Gastrocnemius medialis (tissue), 4 donors: ENCODE measurements around the gene DTNBP1. TPM values are rescaled to one million over a fixed set of nuclear protein-coding genes. Genes with fewer than 3 reads are reported as not detected.

ENCODE experiments used
- ATAC-seq, 2 donors: fragments of 150-250 bp; one replicate each; pipeline ENCODE4 v1.9.1; 2016
- DNase-seq, 2 donors: peaks; one replicate each; pipeline ENCODE4 v3.0.0-alpha.2; 2019
- H3K27ac ChIP-seq, 4 donors: fragments of 200-600 bp; sonication (generic); 1 replicate in 1 of 4; 2 replicates in 3 of 4; pipeline ENCODE4 v1.5.1; 2016 to 2018; ENCODE audit warnings: mild to moderate bottlenecking in 2 of 4, moderate library complexity in 1 of 4
- H3K27me3 ChIP-seq, 3 donors: fragments of 200-600 bp; sonication (generic) in 2 of 3; 1 replicate in 1 of 3; 2 replicates in 2 of 3; pipeline versions ENCODE4 v1.5.1 to v1.6.0; 2016 to 2019; ENCODE audit warnings: mild to moderate bottlenecking in 1 of 3, moderate library complexity in 1 of 3
- H3K36me3 ChIP-seq, 2 donors: fragments of 200-600 bp; sonication (generic) in 1 of 2; one replicate each; pipeline ENCODE4 v1.5.1; 2017 to 2018
- H3K4me1 ChIP-seq, 2 donors: fragments of 200-600 bp; sonication (generic) in 1 of 2; one replicate each; pipeline ENCODE4 v1.5.1; 2016 to 2017; ENCODE audit warnings: mild to moderate bottlenecking in 2 of 2
- H3K4me3 ChIP-seq, 4 donors: fragments of 200-600 bp; sonication (generic) in 3 of 4; 1 replicate in 1 of 4; 2 replicates in 3 of 4; pipeline ENCODE4 v1.5.1; 2016 to 2019; ENCODE audit warnings: mild to moderate bottlenecking in 2 of 4
- H3K9me3 ChIP-seq, 3 donors: fragments of 200-600 bp; sonication (generic) in 2 of 3; 1 replicate in 1 of 3; 2 replicates in 2 of 3; pipeline ENCODE4 v1.5.1; 2016 to 2019
- CTCF ChIP-seq, 5 experiments: fragments of 450-650 bp in 3 of 5; fragments of 200-600 bp in 2 of 5; sonication (generic) in 2 of 5; IDR thresholded peaks in 4 of 5; conservative IDR thresholded peaks in 1 of 5; 1 replicate in 4 of 5; 2 replicates in 1 of 5; pipeline ENCODE4 v1.5.1; 2016 to 2019; ENCODE audit warnings: antibody characterized with exemption in 5 of 5, mild to moderate bottlenecking in 3 of 5, moderate library complexity in 3 of 5
- POLR2A ChIP-seq, 2 donors: fragments of 450-650 bp; IDR thresholded peaks; one replicate each; pipeline ENCODE4 v1.6.1; 2017; ENCODE audit warnings: antibody characterized with exemption in 2 of 2, mild to moderate bottlenecking in 2 of 2, moderate library complexity in 2 of 2
- in situ Hi-C, 4 donors: fragments of 200-750 bp; cut with MboI; loops; one replicate each; pipeline versions ENCODE4 v1.15.0 to v1.8.0; 2017; ENCODE audit warnings: low sequenced_read_pairs in 4 of 4
- intact Hi-C: fragments of 100-400 bp; cut with DNase I; formaldehyde crosslinking; loops from one replicate; pipeline ENCODE4 v1.15.1; 2023; ENCODE audit warnings: low total_unique reads
- total RNA-seq, 4 donors: library from RNA; depleted of rRNA; stranded (reverse); fragments of >200 nt; gene quantifications; one replicate each; pipeline versions ENCODE4 v1.1.0 to v1.2.3, GENCODE V29; 2016

The DTNBP1 gene
- total RNA-seq, 4 donors from 2014 or later, result 5.2 to 33.5 (median 12.5) TPM

DNA sequence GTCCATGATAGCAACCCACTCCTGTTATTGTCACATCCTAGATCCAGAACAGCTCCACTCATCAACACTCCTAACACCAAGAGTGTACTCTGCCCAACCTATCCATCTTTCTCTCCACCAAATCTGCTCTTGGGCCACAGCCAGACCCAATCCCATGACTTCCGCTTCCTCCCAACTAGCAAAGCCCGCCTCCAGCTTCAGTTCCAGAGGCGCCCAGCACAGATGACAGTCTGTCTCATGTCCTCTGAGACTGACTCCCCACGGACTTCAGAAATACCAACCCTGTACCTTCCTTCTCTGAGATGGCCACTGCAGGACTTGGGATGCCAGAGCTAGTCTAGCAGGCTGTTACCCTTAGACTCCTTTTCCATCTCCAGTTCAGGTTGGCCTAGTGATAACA lies 48.6 kb downstream of the DTNBP1 start:
- H3K27ac ChIP-seq, result no peak overlapping the region
- in situ Hi-C loops (loop anchor here in 3 of 4 donors (25.0 kb wide), 3 partner anchors 102 to 1402 kb away; no protein-coding TSS in a partner anchor), intact Hi-C loops (no loop called here)
- no peaks in the 10 kb centered on the region for H3K27me3 ChIP-seq
- H3K36me3 ChIP-seq, result peaks cover 0 to 12% of the 10 kb centered on the region in 2 donors
- peaks cover 8% of the 10 kb centered on the region in 2 donors for H3K4me1 ChIP-seq
- ATAC-seq (no peak), DNase-seq (peak in 1 of 2 donors; percentile 27)
- H3K4me3 ChIP-seq, result no peak overlapping the region
- H3K9me3 ChIP-seq, result no peaks in the 10 kb centered on the region
- TF ChIP-seq POLR2A (IDR thresholded peaks at IDR 0.05) (no peak), CTCF (IDR thresholded peaks at IDR 0.05 in 4 of 5, conservative IDR thresholded peaks at IDR 0.05 in 1 of 5) (no peak)

DNA sequence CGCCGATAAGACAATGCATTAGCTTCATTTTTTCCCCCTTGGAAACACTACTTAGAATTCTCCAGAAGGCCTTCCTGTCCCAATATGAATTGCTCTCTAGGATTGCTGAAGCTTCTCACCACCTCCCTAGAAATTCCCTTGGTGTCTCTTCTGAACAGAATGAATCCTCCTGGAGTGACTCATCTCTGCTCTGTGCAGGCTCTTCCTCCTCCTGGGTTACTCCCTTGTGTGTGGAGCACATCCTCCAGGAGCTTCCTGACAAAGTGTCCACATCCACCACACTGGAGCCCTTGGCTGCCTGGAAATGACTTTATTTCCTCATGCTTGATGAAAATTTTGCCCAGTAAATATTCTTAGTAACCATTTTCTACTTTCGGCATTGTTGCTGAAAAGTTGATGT lies 54.4 kb downstream of the DTNBP1 start:
- no peak for TF ChIP-seq POLR2A (IDR thresholded peaks at IDR 0.05)
- TF ChIP-seq CTCF (IDR thresholded peaks at IDR 0.05 in 4 of 5, conservative IDR thresholded peaks at IDR 0.05 in 1 of 5), result no peak
- no peak overlapping the region for H3K4me3 ChIP-seq
- intact Hi-C loops (no loop called here), in situ Hi-C loops (loop anchor here in 3 of 4 donors (25.0 kb wide), 3 partner anchors 96 to 1396 kb away; no protein-coding TSS in a partner anchor)
- no peaks in the 10 kb centered on the region for H3K9me3 ChIP-seq
- DNase-seq (no peak), ATAC-seq (peak; percentile 52 to 64)
- H3K27me3 ChIP-seq, result no peaks in the 10 kb centered on the region
- H3K36me3 ChIP-seq, result no peaks in the 10 kb centered on the region
- peaks cover 0 to 6% of the 10 kb centered on the region in 2 donors for H3K4me1 ChIP-seq
- H3K27ac ChIP-seq, result peak overlapping the region in 1 of 4 donors; percentile 24

DNA sequence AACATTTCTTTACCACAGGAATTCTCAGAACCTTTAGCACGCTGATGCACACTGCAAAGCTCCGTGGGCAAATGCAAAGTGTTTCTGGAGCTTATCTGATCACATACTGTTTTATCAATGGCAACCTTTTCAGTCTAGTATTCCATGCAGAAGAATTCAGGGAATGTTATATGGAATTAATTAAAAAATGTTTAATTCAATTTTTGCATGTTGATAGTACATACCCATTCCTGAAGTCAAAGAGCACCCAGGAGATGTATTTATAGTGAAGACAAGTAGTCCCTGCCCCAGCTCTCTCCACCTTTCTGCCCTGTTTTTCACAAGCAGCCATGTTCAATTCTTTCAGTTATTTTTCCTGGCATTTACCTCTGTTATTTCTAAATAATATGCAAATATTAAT lies 55.2 kb downstream of the DTNBP1 start:
- intact Hi-C loops (no loop called here), in situ Hi-C loops (loop anchor here in 3 of 4 donors (25.0 kb wide), 3 partner anchors 95 to 1395 kb away; no protein-coding TSS in a partner anchor)
- Histone ChIP-seq H3K27ac (no peak overlapping the region), H3K4me1 (peaks cover 0 to 6% of the 10 kb centered on the region in 2 donors), H3K4me3 (no peak overlapping the region), H3K9me3 (no peaks in the 10 kb centered on the region), H3K36me3 (no peaks in the 10 kb centered on the region), H3K27me3 (no peaks in the 10 kb centered on the region)
- DNase-seq (no peak), ATAC-seq (no peak)
- TF ChIP-seq CTCF (IDR thresholded peaks at IDR 0.05 in 4 of 5, conservative IDR thresholded peaks at IDR 0.05 in 1 of 5) (no peak), POLR2A (IDR thresholded peaks at IDR 0.05) (no peak)

- ATAC-seq (no peak), DNase-seq (no peak)
- in situ Hi-C loops, result loop anchor here in 3 of 4 donors (25.0 kb wide), 3 partner anchors 94 to 1394 kb away; no protein-coding TSS in a partner anchor
- intact Hi-C loops, result no loop called here
- TF ChIP-seq POLR2A (IDR thresholded peaks at IDR 0.05), result no peak
- no peak for TF ChIP-seq CTCF (IDR thresholded peaks at IDR 0.05 in 4 of 5, conservative IDR thresholded peaks at IDR 0.05 in 1 of 5)
- Histone ChIP-seq H3K36me3 (no peaks in the 10 kb centered on the region), H3K27ac (no peak overlapping the region), H3K9me3 (no peaks in the 10 kb centered on the region), H3K4me3 (no peak overlapping the region), H3K27me3 (no peaks in the 10 kb centered on the region), H3K4me1 (peaks cover 0 to 6% of the 10 kb centered on the region in 2 donors)
Observed at GRCh38 chr6:15606347-15606746, 56.5 kb downstream of the DTNBP1 start.

DNA sequence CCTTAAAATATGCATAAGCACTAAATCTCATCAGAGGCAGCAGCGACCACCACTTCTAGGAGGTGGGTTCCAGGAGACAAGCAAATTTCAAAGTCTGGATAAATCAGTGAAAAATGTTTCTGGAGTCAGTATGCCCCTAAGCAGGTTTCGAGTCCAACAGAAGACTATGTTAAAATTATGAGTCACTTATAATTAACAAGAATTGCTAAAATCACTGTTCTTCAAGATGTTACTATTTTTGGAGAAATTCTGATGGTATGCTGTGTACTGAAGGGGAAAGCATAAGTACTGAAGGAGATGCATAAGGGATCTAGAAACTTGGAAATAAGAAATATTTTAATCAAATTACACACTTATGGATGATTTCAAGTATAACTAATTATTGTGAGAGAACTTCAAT lies 58.0 kb downstream of the DTNBP1 start:
- no peak overlapping the region for H3K4me3 ChIP-seq
- DNase-seq (no peak), ATAC-seq (no peak)
- H3K9me3 ChIP-seq, result no peaks in the 10 kb centered on the region
- peaks cover 0 to 6% of the 10 kb centered on the region in 2 donors for H3K4me1 ChIP-seq
- intact Hi-C loops, result no loop called here
- H3K36me3 ChIP-seq, result no peaks in the 10 kb centered on the region
- no peak for TF ChIP-seq CTCF (IDR thresholded peaks at IDR 0.05 in 4 of 5, conservative IDR thresholded peaks at IDR 0.05 in 1 of 5)
- no peak for TF ChIP-seq POLR2A (IDR thresholded peaks at IDR 0.05)
- no peaks in the 10 kb centered on the region for H3K27me3 ChIP-seq
- in situ Hi-C loops, result loop anchor here in 3 of 4 donors (25.0 kb wide), 3 partner anchors 93 to 1393 kb away; no protein-coding TSS in a partner anchor
- no peak overlapping the region for H3K27ac ChIP-seq
